Stimulated activated CD8-positive, alpha-beta memory T cell treated with anti-CD3 and anti-CD28 coated beads, Interleukin-2, amount 100 ng/mL, for 1 hour (primary cell): ENCODE results near the gene HAO1.
"Not testable (repeated sequence)": the region's sequence is repeated elsewhere in the genome, so short reads cannot be mapped to it uniquely, and the experiment has no call there.

ENCODE experiments used
- DNase-seq, 2 donors: peaks; one replicate each; pipeline ENCODE4 v3.0.0-alpha.2; 2020; ENCODE audit warnings: low read depth in 2 of 2

Gene HAO1

GRCh38 chr20:7855545-7855944 is 84.7 kb downstream of the HAO1 start:
- no peak for DNase-seq

- DNase-seq, result no peak
Measured at GRCh38 chr20:7853493-7853892, 86.8 kb downstream of the HAO1 start.

GRCh38 chr20:7850775-7851490 is 89.3 kb downstream of the HAO1 start:
- no peak for DNase-seq

GRCh38 chr20:7849675-7850074 is 90.6 kb downstream of the HAO1 start:
- DNase-seq, result no peak

GRCh38 chr20:7848351-7848750 is 91.9 kb downstream of the HAO1 start:
- DNase-seq, result no peak

- no peak for DNase-seq
Measured at GRCh38 chr20:7843613-7844012, 96.6 kb downstream of the HAO1 start.

- DNase-seq, result no peak
Measured at GRCh38 chr20:7841971-7842310, 98.3 kb downstream of the HAO1 start.

- DNase-seq, result no peak
Measured at GRCh38 chr20:7841291-7841970, 98.8 kb downstream of the HAO1 start.

GRCh38 chr20:7836076-7836475 is 104.2 kb downstream of the HAO1 start:
- no peak for DNase-seq

GRCh38 chr20:7834441-7834840 is 105.8 kb downstream of the HAO1 start:
- not testable (repeated sequence) for DNase-seq
